Erythroblast (primary cell): ENCODE results near the gene C1QA.

Source experiments
- DNase-seq, 2 experiments: peaks; one replicate each; lab custom pipeline; 2025; lab: John Stamatoyannopoulos, UW
- GATA1 ChIP-seq: IDR thresholded peaks from 2 replicates; pipeline ENCODE4 v1.6.1; 2011; ENCODE audit warnings: low read depth, mild to moderate bottlenecking, control low read depth, low read length, moderate library complexity
- POLR2A ChIP-seq: IDR thresholded peaks from 2 replicates; pipeline ENCODE4 v1.6.1; 2011; ENCODE audit warnings: mild to moderate bottlenecking, low read length

C1QA gene

GRCh38 chr1:22619798-22620197 is 16.6 kb upstream of the C1QA start:
- TF ChIP-seq POLR2A (no peak), GATA1 (no peak)
- no peak for DNase-seq

- TF ChIP-seq POLR2A, result no peak
- TF ChIP-seq GATA1, result no peak
- DNase-seq, result no peak
These were observed 14.7 kb upstream of the C1QA start for GRCh38 chr1:22621761-22622160.

- TF ChIP-seq GATA1 (no peak), POLR2A (no peak)
- no peak for DNase-seq
These were observed 11.0 kb upstream of the C1QA start for GRCh38 chr1:22625262-22625925.

- no peak for DNase-seq
- no peak for TF ChIP-seq GATA1
- no peak for TF ChIP-seq POLR2A
These were observed 9.9 kb upstream of the C1QA start for GRCh38 chr1:22626237-22627157.

GRCh38 chr1:22627331-22627730 is 9.1 kb upstream of the C1QA start:
- TF ChIP-seq GATA1 (no peak), POLR2A (no peak)
- no peak for DNase-seq

GRCh38 chr1:22628698-22629444 is 7.6 kb upstream of the C1QA start:
- no peak for DNase-seq
- TF ChIP-seq POLR2A (no peak), GATA1 (no peak)

GRCh38 chr1:22629886-22630285 is 6.5 kb upstream of the C1QA start:
- TF ChIP-seq POLR2A, result no peak
- no peak for TF ChIP-seq GATA1

GRCh38 chr1:22633697-22634463 is 2.5 kb upstream of the C1QA start:
- TF ChIP-seq GATA1, result no peak
- TF ChIP-seq POLR2A, result no peak
- no peak for DNase-seq

More at GRCh38 chr1:22629886-22630285, 6.5 kb upstream of the C1QA start:
- DNase-seq, result no peak

- TF ChIP-seq POLR2A, result no peak
- TF ChIP-seq GATA1, result no peak
- DNase-seq, result no peak
These were observed 992 bp upstream of the C1QA start for GRCh38 chr1:22635436-22635835.

- TF ChIP-seq GATA1, result no peak
- no peak for TF ChIP-seq POLR2A
- no peak for DNase-seq
These were observed 499 bp downstream of the C1QA start for GRCh38 chr1:22636927-22637326.

GRCh38 chr1:22637907-22638445 is 1.5 kb downstream of the C1QA start:
- TF ChIP-seq GATA1, result no peak
- TF ChIP-seq POLR2A, result no peak
- no peak for DNase-seq

- no peak for TF ChIP-seq POLR2A
- no peak for TF ChIP-seq GATA1
- no peak for DNase-seq
These were observed 2.2 kb downstream of the C1QA start for GRCh38 chr1:22638476-22639234.

- peak in 1 of 2 experiments; percentile 4 for DNase-seq
- no peak for TF ChIP-seq POLR2A
- TF ChIP-seq GATA1, result no peak
These were observed 2.9 kb downstream of the C1QA start for GRCh38 chr1:22639286-22639685.
